IPS DF 6.9 (cell line): ENCODE results near the gene TEX50.
"Not testable (repeated sequence)": the region's sequence is repeated elsewhere in the genome, so short reads cannot be mapped to it uniquely, and the experiment has no call there.

ENCODE experiments used
- DNase-seq: peaks from one replicate; pipeline ENCODE4 v3.0.0-alpha.2; 2013; ENCODE audit warnings: low read depth, low spot score
- H3K27ac ChIP-seq: one replicate; pipeline ENCODE4 v1.5.1; 2013; ENCODE audit warnings: low read length, control low read depth
- H3K27me3 ChIP-seq: 2 replicates; pipeline ENCODE4 v1.6.1; 2013; ENCODE audit warnings: mild to moderate bottlenecking, low read length; ENCODE audit not compliant: control insufficient read depth, insufficient read depth
- H3K36me3 ChIP-seq: 2 replicates; pipeline ENCODE4 v1.6.1; 2013; ENCODE audit warnings: low read length; ENCODE audit not compliant: control insufficient read depth, insufficient read depth
- H3K4me1 ChIP-seq: 2 replicates; pipeline ENCODE4 v1.6.1; 2013; ENCODE audit warnings: low read length; ENCODE audit not compliant: control insufficient read depth, insufficient read depth
- H3K4me3 ChIP-seq: 2 replicates; pipeline ENCODE4 v1.5.1; 2013; ENCODE audit warnings: mild to moderate bottlenecking, low read length
- H3K9me3 ChIP-seq: 2 replicates; pipeline ENCODE4 v1.6.1; 2013; ENCODE audit warnings: low read length, inconsistent platforms; ENCODE audit not compliant: control insufficient read depth, insufficient read depth
- WGBS: extraction: QIAGEN DNeasy Blood & Tissue Kit; methylation state at CpG from one replicate; pipeline ENCODE4 v1.1.7; 2013; ENCODE audit warnings: mixed read lengths, missing lambda C conversion rate; ENCODE audit not compliant: insufficient read length, insufficient coverage; 5-methylcytosine and 5-hydroxymethylcytosine counted together

The TEX50 gene

DNA sequence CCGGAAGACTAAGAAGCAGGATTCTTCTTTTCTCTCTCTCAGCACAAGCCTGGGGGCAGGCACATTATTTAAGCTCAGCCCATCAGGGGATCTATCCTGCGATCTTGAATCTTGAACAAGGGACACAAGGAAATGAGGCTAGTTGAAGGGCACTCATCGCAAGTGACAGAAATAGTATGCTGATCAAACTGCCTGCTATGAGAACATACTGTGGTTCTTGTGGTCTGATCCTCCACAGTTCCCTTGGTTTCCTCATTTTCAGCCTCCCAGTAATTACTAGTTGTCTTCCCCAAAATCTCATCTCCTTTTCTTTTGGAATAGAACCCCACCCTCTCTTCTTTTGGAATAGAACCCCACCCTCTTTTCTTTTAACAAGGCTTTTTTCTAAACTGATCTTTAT is 28.0 kb downstream of the TEX50 start:
- no peaks in the 10 kb centered on the region for H3K4me1 ChIP-seq
- no peak overlapping the region for H3K27ac ChIP-seq
- H3K9me3 ChIP-seq: no peaks in the 10 kb centered on the region
- no peaks in the 10 kb centered on the region for H3K27me3 ChIP-seq
- DNase-seq: no peak
- no CpG with 5 or more reads among the region's 3 CpGs for WGBS
- H3K4me3 ChIP-seq: no peak overlapping the region
- H3K36me3 ChIP-seq: no peaks in the 10 kb centered on the region

GRCh38 chr1:173666646-173667045 is 31.5 kb downstream of the TEX50 start:
- Histone ChIP-seq H3K4me3 (no peak overlapping the region), H3K27ac (no peak overlapping the region), H3K9me3 (no peaks in the 10 kb centered on the region), H3K4me1 (no peaks in the 10 kb centered on the region), H3K27me3 (no peaks in the 10 kb centered on the region), H3K36me3 (no peaks in the 10 kb centered on the region)
- DNase-seq: no peak
- no CpG with 5 or more reads among the region's 3 CpGs for WGBS

DNA sequence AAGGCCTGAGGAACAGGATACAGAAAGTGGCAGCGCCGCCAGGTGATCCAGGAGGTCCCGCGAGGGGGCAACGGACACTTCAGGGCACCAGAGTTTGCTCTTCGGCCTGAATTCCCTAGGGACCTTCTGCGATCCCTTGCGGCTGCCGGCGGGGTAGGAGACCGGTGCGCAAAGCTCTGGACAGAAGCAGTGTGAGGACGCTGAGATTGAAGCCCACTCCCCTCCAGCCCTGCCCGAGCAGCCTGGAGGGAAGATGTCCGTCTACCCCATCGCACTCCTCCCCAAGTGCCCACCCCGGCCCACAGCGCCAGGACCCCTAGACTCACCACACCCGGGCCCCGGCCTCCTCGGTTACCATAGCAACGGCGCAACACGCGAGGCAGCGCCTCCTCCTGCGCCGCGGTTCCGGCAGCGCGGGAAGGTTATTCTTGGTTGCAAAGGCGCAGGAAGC is 34.4 kb downstream of the TEX50 start, which contains the start of gene ANKRD45:
Gene ANKRD45, minus strand, starts transcription at position 361 of the 451 bp plus-strand sequence. CDS start 10,433 bp downstream, outside the sequence.
- H3K4me3 ChIP-seq: peak within 1 kb of the TSS; percentile 83; the same call in 1 of the 2 replicates
- DNase-seq: peak; percentile 66
- H3K27me3 ChIP-seq: no peaks in the 10 kb centered on the region
- H3K36me3 ChIP-seq: no peaks in the 10 kb centered on the region
- H3K9me3 ChIP-seq: no peaks in the 10 kb centered on the region
- no CpG with 5 or more reads among the region's 33 CpGs for WGBS
- no peak within 1 kb of the TSS for H3K27ac ChIP-seq
- no peaks in the 10 kb centered on the region for H3K4me1 ChIP-seq

- H3K9me3 ChIP-seq: not testable (repeated sequence)
Measured at GRCh38 chr1:173674496-173674895, 39.4 kb downstream of the TEX50 start.

DNA sequence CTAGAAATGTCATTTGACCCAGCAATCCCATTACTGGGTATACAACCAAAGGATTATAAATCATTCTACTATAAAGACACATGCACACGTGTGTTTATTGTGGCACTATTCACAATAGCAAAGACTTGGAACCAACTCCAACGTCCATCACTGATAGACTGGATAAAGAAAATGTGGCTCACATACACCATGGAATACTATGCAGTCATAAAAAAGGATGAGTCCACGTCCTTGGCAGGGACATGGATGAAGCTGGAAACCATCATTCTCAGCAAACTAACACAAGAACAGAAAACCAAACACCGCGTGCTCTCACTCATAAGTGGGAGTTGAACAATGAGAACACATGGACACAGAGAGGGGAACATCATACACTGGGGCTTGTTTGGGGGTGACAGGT is 45.0 kb downstream of the TEX50 start:
- H3K4me1 ChIP-seq, H3K9me3 ChIP-seq, H3K27me3 ChIP-seq, DNase-seq, H3K36me3 ChIP-seq, H3K27ac ChIP-seq, H3K4me3 ChIP-seq: not testable (repeated sequence)
- no CpG with 5 or more reads among the region's 5 CpGs for WGBS

More at GRCh38 chr1:173674496-173674895, 39.4 kb downstream of the TEX50 start:
- not testable (repeated sequence) for H3K27me3 ChIP-seq, H3K4me1 ChIP-seq, H3K36me3 ChIP-seq, DNase-seq, H3K4me3 ChIP-seq, H3K27ac ChIP-seq
- no CpG with 5 or more reads among the region's 2 CpGs for WGBS

- Histone ChIP-seq H3K27me3 (no peaks in the 10 kb centered on the region), H3K4me3 (no peak overlapping the region), H3K27ac (no peak overlapping the region), H3K4me1 (no peaks in the 10 kb centered on the region), H3K36me3 (no peaks in the 10 kb centered on the region), H3K9me3 (no peaks in the 10 kb centered on the region)
- DNase-seq: no peak
Measured at GRCh38 chr1:173682184-173682583, 47.0 kb downstream of the TEX50 start.

DNA sequence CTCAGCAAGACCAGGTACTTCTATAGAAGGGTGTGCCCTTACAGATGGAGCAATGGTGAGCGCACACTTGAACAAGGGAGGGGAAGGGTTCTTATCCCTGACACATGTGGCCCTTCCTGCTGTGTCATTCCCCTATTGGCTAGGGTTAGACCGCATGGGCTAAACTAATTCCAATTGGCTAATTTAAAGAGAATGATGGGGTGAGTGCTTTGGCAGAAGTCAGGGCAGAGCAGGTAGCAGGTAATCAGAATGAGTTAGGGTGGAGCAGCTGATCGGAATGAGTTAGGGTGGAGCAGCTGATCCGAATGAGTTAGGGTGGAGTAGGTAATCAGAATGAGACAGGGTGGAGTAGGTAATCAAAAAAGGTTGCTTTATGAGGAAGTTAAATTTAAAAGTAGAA is 48.7 kb downstream of the TEX50 start:
- no CpG with 5 or more reads among the region's 4 CpGs for WGBS
- not testable (repeated sequence) for H3K4me1 ChIP-seq, H3K36me3 ChIP-seq, H3K4me3 ChIP-seq, DNase-seq, H3K9me3 ChIP-seq, H3K27me3 ChIP-seq, H3K27ac ChIP-seq

DNA sequence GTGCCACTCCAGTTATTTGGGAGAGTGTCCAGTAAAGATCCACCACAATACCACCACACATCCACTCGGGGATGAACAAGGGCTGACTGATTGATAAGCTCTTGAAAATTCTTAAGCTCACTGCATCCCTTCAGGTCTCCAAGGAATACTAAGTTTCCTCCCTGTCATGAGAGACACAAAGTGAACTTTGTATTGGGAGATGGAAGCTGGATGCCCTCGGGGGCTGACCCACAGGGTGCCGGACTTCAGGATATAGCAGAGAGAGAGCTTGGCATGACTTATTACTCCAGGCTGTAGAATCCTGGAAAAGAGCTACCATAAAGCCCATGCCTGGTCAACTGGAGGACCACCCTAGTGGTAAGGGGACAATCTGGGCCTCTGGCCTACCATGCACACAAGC is 50.0 kb downstream of the TEX50 start:
- H3K27me3 ChIP-seq, DNase-seq, H3K36me3 ChIP-seq, H3K27ac ChIP-seq, H3K9me3 ChIP-seq, H3K4me1 ChIP-seq, H3K4me3 ChIP-seq: not testable (repeated sequence)
- no CpG with 5 or more reads among the region's 3 CpGs for WGBS
